Transverse colon (tissue), 4 donors: ENCODE results near the gene TGIF2. TPM values are rescaled to one million over a fixed set of nuclear protein-coding genes. Genes with fewer than 3 reads are reported as not detected.
"Not testable (repeated sequence)": the region's sequence is repeated elsewhere in the genome, so short reads cannot be mapped to it uniquely, and the experiment has no call there.

Experiments
- DNase-seq: peaks from one replicate; pipeline ENCODE4 v3.0.0-alpha.2; 2019
- H3K27ac ChIP-seq, 4 donors: fragments of 200-600 bp; sonication (generic); 2 replicates each; pipeline ENCODE4 v1.5.1; 2016 to 2018; ENCODE audit warnings: inconsistent platforms in 4 of 4
- H3K27me3 ChIP-seq: fragments of 200-600 bp; sonication (generic); 2 replicates; pipeline ENCODE4 v1.5.1; 2017; ENCODE audit warnings: inconsistent platforms
- H3K36me3 ChIP-seq, 4 donors: fragments of 200-600 bp; sonication (generic); 2 replicates each; pipeline ENCODE4 v1.5.1; 2017 to 2019; ENCODE audit warnings: inconsistent platforms in 4 of 4
- H3K4me1 ChIP-seq, 4 donors: fragments of 200-600 bp; sonication (generic); 2 replicates each; pipeline ENCODE4 v1.5.1; 2017 to 2020; ENCODE audit warnings: inconsistent platforms in 4 of 4
- H3K4me3 ChIP-seq, 4 donors: fragments of 200-600 bp; sonication (generic); 1 replicate in 1 of 4; 2 replicates in 3 of 4; pipeline versions ENCODE4 v1.5.1 to v1.6.1; 2017 to 2019; ENCODE audit warnings: inconsistent platforms in 4 of 4
- H3K9me3 ChIP-seq, 2 donors: fragments of 200-600 bp; sonication (generic); 2 replicates each; pipeline ENCODE4 v1.5.1; 2017 to 2019; ENCODE audit warnings: inconsistent platforms in 2 of 2
- CTCF ChIP-seq, 5 experiments: fragments of 200-600 bp in 3 of 5; fragments of 450-650 bp in 2 of 5; sonication (generic) in 3 of 5; IDR thresholded peaks; 1 replicate in 2 of 5; 2 replicates in 3 of 5; pipeline ENCODE4 v1.5.1; 2016 to 2017; ENCODE audit warnings: antibody characterized with exemption in 5 of 5, inconsistent platforms in 3 of 5, mild to moderate bottlenecking in 2 of 5, moderate library complexity in 1 of 5
- EP300 ChIP-seq: sonication (generic); formaldehyde crosslinking; IDR thresholded peaks from one replicate; pipeline ENCODE4 v1.6.1; 2017; ENCODE audit warnings: antibody characterized with exemption, low read depth
- POLR2A ChIP-seq: fragments of 450-650 bp; IDR thresholded peaks from one replicate; pipeline ENCODE4 v1.6.1; 2016; ENCODE audit warnings: antibody characterized with exemption, mild to moderate bottlenecking, moderate library complexity
- POLR2AphosphoS5 ChIP-seq, 3 donors: sonication (generic); formaldehyde crosslinking; IDR thresholded peaks; one replicate each; pipeline ENCODE4 v1.6.1; 2016; ENCODE audit warnings: antibody characterized with exemption in 3 of 3
- WGBS, 2 donors: methylation state at CpG; one replicate each; pipeline ENCODE4 v1.1.5; 2018; ENCODE audit warnings: low coverage in 1 of 2; 5-methylcytosine and 5-hydroxymethylcytosine counted together
- in situ Hi-C, 4 donors: fragments of 200-750 bp; cut with MboI; loops; one replicate each; pipeline versions ENCODE4 v1.15.0 to v1.15.1; 2017; ENCODE audit warnings: low sequenced_read_pairs in 3 of 4, low pct_ligation_motif_present in 1 of 4, low pct_unique_long_range_greater_than_20kb in 1 of 4
- intact Hi-C: fragments of 100-400 bp; cut with DNase I; formaldehyde crosslinking; loops from one replicate; pipeline ENCODE4 v1.15.1; 2023; ENCODE audit warnings: low total_unique reads
- total RNA-seq, 4 donors: library from RNA; depleted of rRNA; stranded (reverse); fragments of >200 nt; gene quantifications; one replicate each; pipeline ENCODE4 v1.1.0, GENCODE V29; 2016

The TGIF2 gene
- total RNA-seq, 4 donors from 2014 or later, result 0.75 to 130 (median 3.9) TPM

DNA sequence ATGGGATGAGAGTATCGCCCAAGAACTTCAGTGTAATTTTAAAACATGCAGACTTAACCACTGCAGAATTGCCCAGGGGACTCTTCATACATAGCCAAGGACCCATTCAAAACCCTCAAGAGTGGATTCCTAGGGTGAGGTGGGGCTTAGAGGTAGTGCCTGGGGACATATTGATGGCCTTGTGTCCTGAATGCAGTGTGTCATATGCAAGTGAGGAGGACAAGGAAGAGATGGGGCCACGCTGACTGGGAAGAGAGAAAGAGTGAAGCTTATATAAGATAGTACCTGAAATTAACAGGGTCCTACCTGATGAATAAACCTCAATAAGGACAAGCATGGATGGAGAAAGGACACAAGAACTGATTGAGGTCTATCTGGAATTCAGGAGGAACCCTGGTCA lies 18.1 kb upstream of the TGIF2 start:
- intact Hi-C loops, result loop anchor here (5.0 kb wide), 1 partner anchor 37 kb away; no protein-coding TSS in a partner anchor
- H3K27ac ChIP-seq, result no peak overlapping the region
- no peaks in the 10 kb centered on the region for H3K9me3 ChIP-seq
- no peaks in the 10 kb centered on the region for H3K27me3 ChIP-seq
- TF ChIP-seq POLR2A (no peak), POLR2AphosphoS5 (IDR thresholded peaks at IDR 0.05) (no peak), EP300 (no peak), CTCF (IDR thresholded peaks at IDR 0.05) (no peak)
- H3K4me1 ChIP-seq, result no peaks in the 10 kb centered on the region
- H3K36me3 ChIP-seq, result no peaks in the 10 kb centered on the region
- no peak for DNase-seq
- 92 to 94% methylated on average over 2 of the region's 2 CpGs for WGBS, 2 donors
- no peak overlapping the region for H3K4me3 ChIP-seq
- in situ Hi-C loops, result loop anchor here in 2 of 4 donors (10.0 to 25.0 kb wide), 2 partner anchors 50 to 207 kb away; partner anchors contain the start of genes RAB5IF (in 2 of the 2) and DSN1 (in 1 of the 2)

GRCh38 chr20:36562724-36563123 lies 10.7 kb upstream of the TGIF2 start:
- intact Hi-C loops, result no loop called here
- H3K9me3 ChIP-seq, result no peaks in the 10 kb centered on the region
- no peak overlapping the region for H3K4me3 ChIP-seq
- H3K4me1 ChIP-seq, result no peaks in the 10 kb centered on the region
- no peak overlapping the region for H3K27ac ChIP-seq
- no peak for TF ChIP-seq CTCF (IDR thresholded peaks at IDR 0.05)
- no peak for TF ChIP-seq POLR2AphosphoS5 (IDR thresholded peaks at IDR 0.05)
- TF ChIP-seq POLR2A, result no peak
- no peak for TF ChIP-seq EP300
- DNase-seq, result no peak
- H3K36me3 ChIP-seq, result no peaks in the 10 kb centered on the region
- no peaks in the 10 kb centered on the region for H3K27me3 ChIP-seq
- in situ Hi-C loops, result loop anchor here in 1 of 4 donors (25.0 kb wide), 1 partner anchor 200 kb away; the partner anchor contains the start of gene DSN1
- WGBS, 2 donors, result 40 to 92% methylated on average over 1 to 2 of the region's 2 CpGs

DNA sequence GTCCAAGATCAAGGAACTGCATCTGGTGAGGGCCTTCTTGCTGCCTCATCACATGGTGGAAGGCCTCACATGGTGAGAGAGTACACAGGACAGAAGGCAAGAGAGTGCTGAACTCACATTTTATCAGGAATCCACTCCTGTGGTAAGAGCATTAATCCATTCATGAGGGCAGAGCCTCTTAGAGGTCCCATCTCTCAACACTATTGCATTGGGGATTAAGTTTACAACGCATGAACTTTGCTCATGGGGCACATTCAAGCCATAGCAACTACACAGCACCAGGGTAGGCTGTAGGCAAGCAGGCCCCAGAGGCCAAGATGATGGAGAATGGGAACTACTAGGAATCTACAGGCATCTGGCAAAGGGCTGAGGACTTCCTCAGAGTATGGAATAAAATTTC lies 10.0 kb upstream of the TGIF2 start:
- TF ChIP-seq POLR2AphosphoS5 (IDR thresholded peaks at IDR 0.05) (no peak), EP300 (no peak), POLR2A (no peak), CTCF (IDR thresholded peaks at IDR 0.05) (no peak)
- no peaks in the 10 kb centered on the region for H3K4me1 ChIP-seq
- H3K4me3 ChIP-seq, result no peak overlapping the region
- 67% methylated on average over 1 of the region's 1 CpG; no CpG with 5 or more reads in 1 of the 2 donors for WGBS, 2 donors
- intact Hi-C loops (no loop called here), in situ Hi-C loops (loop anchor here in 1 of 4 donors (25.0 kb wide), 1 partner anchor 199 kb away; the partner anchor contains the start of gene DSN1)
- no peaks in the 10 kb centered on the region for H3K9me3 ChIP-seq
- DNase-seq, result no peak
- H3K27me3 ChIP-seq, result no peaks in the 10 kb centered on the region
- no peaks in the 10 kb centered on the region for H3K36me3 ChIP-seq
- H3K27ac ChIP-seq, result no peak overlapping the region

DNA sequence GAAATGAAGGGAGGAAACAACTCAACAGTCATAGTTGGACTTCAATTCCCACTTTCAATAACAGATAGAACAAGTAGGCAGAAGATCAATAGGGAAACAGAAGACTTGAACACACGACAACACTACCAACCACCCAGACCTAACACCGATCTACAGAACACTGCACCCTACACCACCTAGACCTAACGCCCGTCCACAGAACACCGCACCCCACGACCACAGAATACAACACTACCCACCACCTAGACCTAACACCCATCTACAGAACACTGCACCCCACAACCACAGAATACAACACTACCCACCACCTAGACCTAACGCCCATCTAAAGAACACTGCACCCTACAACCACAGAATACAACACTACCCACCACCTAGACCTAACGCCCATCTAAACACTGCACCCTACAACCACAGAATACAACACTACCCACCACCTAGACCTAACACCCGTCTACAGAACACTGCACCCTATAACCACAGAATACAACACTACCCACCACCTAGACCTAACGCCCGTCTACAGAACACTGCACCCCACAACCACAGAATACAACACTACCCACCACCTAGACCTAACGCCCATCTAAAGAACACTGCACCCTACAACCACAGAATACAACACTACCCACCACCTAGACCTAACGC lies 9.2 kb upstream of the TGIF2 start:
- H3K4me1 ChIP-seq, DNase-seq, H3K36me3 ChIP-seq, H3K27ac ChIP-seq, H3K9me3 ChIP-seq, intact Hi-C loops, H3K4me3 ChIP-seq, H3K27me3 ChIP-seq: not testable (repeated sequence)
- 85 to 88% methylated on average over 8 to 13 of the region's 13 CpGs for WGBS, 2 donors
- in situ Hi-C loops, result loop anchor here in 1 of 4 donors (25.0 kb wide), 1 partner anchor 198 kb away; the partner anchor contains the start of gene DSN1

- H3K9me3 ChIP-seq, H3K4me1 ChIP-seq, H3K27ac ChIP-seq, H3K4me3 ChIP-seq, H3K36me3 ChIP-seq, DNase-seq, H3K27me3 ChIP-seq: not testable (repeated sequence)
- in situ Hi-C loops, result loop anchor here in 1 of 4 donors (25.0 kb wide), 1 partner anchor 198 kb away; the partner anchor contains the start of gene DSN1
- intact Hi-C loops, result loop anchor here (5.0 kb wide), 1 partner anchor 38 kb away; no protein-coding TSS in a partner anchor
- 66 to 83% methylated on average over 3 to 6 of the region's 6 CpGs for WGBS, 2 donors
Observed at GRCh38 chr20:36564726-36565121, 8.7 kb upstream of the TGIF2 start.
